ENCODE results near the gene CYTL1. TPM values are rescaled to one million over a fixed set of nuclear protein-coding genes. Genes with fewer than 3 reads are reported as not detected.

The CYTL1 gene
- total and polyA plus RNA-seq, 11 donors, result 0.78 to 2.5 (median 0.93) TPM; not detected in 8

DNA sequence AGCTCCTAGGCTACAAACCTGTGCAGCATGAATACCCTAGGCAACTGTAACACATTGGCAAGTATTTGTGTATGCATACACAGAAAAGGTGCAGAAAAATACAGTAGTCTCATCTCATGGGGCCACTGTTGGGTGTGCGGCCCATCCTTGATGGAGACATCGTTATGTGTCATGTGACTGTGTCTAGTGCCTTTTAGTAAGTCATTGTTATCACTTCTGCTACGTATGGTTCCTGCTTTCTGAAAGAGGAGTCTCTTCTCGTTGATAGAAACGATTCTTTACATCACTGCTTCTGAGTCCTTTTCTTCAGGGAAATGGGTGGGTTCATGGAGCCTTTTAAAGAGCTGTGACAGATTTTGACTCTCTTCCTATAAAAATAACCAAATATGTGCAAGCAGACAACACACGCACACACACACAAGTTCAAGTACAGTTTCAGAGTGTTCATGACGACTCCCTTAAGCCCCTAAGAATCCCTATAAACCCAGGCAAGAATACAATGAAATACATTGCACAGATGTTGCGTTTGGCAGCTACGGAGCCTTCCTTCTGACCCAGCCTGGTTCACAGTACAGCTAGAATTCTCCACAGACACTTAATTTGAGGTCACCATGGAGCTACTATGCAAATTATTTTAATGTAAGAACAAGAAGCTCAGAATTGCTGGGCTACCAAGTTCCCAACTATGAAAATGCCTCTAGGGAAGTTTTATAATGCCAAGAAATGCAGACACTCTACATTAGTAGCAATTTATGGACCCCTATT lies 21.8 kb upstream of the CYTL1 start:
- intact Hi-C loops (cut with DNase I), result no loop called here
- WGBS, 4 donors, result 66 to 78% (median 73%) methylated on average over 9 of the region's 9 CpGs
- peaks cover 0 to 5% (median 0%) of the 10 kb centered on the region in 12 donors for H3K9me3 ChIP-seq
- H3K4me3 ChIP-seq, result no peak overlapping the region
- peaks cover 0 to 15% (median 0%) of the 10 kb centered on the region in 9 donors for H3K27me3 ChIP-seq
- ATAC-seq (no peak), DNase-seq (no peak)
- H3K27ac ChIP-seq, result no peak overlapping the region
- H3K36me3 ChIP-seq, result no peaks in the 10 kb centered on the region
- H3K4me1 ChIP-seq, result peaks cover 0 to 48% (median 0%) of the 10 kb centered on the region in 12 donors
- TF ChIP-seq, protein P1, sequence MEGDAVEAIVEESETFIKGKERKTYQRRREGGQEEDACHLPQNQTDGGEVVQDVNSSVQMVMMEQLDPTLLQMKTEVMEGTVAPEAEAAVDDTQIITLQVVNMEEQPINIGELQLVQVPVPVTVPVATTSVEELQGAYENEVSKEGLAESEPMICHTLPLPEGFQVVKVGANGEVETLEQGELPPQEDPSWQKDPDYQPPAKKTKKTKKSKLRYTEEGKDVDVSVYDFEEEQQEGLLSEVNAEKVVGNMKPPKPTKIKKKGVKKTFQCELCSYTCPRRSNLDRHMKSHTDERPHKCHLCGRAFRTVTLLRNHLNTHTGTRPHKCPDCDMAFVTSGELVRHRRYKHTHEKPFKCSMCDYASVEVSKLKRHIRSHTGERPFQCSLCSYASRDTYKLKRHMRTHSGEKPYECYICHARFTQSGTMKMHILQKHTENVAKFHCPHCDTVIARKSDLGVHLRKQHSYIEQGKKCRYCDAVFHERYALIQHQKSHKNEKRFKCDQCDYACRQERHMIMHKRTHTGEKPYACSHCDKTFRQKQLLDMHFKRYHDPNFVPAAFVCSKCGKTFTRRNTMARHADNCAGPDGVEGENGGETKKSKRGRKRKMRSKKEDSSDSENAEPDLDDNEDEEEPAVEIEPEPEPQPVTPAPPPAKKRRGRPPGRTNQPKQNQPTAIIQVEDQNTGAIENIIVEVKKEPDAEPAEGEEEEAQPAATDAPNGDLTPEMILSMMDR (IDR thresholded peaks at IDR 0.05), result no peak
- no peak for TF ChIP-seq POLR2A (IDR thresholded peaks at IDR 0.05)

DNA sequence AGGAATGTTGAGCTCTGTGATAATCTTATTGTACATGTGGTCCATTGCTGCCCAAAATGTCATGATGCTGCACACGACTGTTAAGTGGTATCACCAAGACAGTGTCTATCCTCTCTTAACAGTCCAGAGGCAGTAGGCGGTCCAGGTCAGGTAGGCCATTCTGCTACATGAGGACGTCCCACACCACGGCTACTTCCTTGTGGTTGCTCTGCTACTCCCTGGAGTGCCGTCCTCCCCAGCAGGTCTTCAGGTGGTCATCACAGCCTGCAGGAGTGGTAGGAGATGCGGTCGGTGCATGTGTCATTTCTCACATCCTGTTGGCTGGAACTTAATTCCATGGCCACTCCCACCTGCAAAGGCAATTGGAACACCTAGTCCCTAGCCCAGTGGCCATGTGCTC lies 20.5 kb upstream of the CYTL1 start:
- H3K27ac ChIP-seq, result no peak overlapping the region
- no peak overlapping the region for H3K4me3 ChIP-seq
- intact Hi-C loops (cut with DNase I), result no loop called here
- H3K9me3 ChIP-seq, result no peaks in the 10 kb centered on the region
- peaks cover 0 to 15% (median 0%) of the 10 kb centered on the region in 9 donors for H3K27me3 ChIP-seq
- WGBS, 4 donors, result 83 to 88% (median 87%) methylated on average over 7 of the region's 7 CpGs
- TF ChIP-seq, protein P1 (IDR thresholded peaks at IDR 0.05), result no peak
- no peak for TF ChIP-seq POLR2A (IDR thresholded peaks at IDR 0.05)
- H3K4me1 ChIP-seq, result peaks cover 0 to 39% (median 0%) of the 10 kb centered on the region in 12 donors
- no peak for ATAC-seq
- no peaks in the 10 kb centered on the region for H3K36me3 ChIP-seq
- no peak for DNase-seq

DNA sequence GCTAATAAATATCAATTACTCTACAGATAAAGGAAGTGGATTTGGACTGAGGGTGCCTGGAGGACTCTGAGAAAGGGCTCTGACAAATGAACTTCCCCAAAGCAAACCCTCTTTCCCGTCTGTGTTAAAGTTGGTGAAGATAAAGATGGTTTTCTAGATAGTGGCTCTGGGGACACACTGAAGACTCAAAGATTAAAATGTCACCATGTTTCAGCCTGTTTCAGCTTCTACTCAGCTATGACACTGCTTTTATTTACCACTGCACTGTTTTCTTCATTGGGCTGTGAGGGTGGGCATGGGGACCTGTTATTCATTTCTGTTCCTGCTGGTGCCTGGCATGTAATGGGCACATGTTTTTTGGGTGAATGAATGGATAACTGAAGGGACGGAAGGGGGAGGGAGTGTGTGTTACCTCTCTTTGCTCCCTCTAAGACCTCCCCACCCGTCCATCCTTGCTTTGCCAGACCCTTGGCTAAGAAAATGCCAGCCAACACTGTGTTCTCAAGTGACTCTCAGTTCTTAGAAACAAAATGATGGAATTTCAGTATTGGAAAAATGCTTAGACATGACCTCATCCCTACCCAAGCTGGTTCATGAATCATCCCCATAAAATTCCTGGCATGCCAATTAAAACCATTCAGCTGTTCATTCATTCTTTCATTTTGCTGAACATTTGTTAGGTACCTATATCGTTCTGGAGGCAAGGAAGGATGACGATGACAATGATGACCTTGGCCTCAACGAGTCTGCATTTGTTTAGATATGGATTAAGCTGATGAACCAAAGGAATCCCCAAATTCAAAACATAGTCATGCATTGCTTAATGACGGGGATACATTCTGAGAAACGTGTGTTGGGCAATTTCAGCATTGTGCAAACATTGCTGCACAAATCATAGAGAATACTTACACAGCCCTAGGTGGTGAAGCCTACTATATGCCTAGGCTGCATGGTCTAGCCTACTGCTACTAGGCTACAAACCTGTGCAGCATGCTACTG lies 18.6 kb upstream of the CYTL1 start:
- 62 to 68% (median 67%) methylated on average over 8 of the region's 8 CpGs for WGBS, 4 donors
- no peaks in the 10 kb centered on the region for H3K36me3 ChIP-seq
- peaks cover 0 to 10% (median 0%) of the 10 kb centered on the region in 9 donors for H3K27me3 ChIP-seq
- ATAC-seq (peak in 2 of 4 donors; percentile 65 to 76), DNase-seq (no peak)
- peaks cover 0 to 40% (median 8%) of the 10 kb centered on the region in 12 donors for H3K4me1 ChIP-seq
- H3K4me3 ChIP-seq, result no peak overlapping the region
- peak overlapping the region in 1 of 12 donors; percentile 32 for H3K27ac ChIP-seq
- H3K9me3 ChIP-seq, result no peaks in the 10 kb centered on the region
- intact Hi-C loops (cut with DNase I), result no loop called here
- TF ChIP-seq, protein P1 (IDR thresholded peaks at IDR 0.05), result no peak
- no peak for TF ChIP-seq POLR2A (IDR thresholded peaks at IDR 0.05)

DNA sequence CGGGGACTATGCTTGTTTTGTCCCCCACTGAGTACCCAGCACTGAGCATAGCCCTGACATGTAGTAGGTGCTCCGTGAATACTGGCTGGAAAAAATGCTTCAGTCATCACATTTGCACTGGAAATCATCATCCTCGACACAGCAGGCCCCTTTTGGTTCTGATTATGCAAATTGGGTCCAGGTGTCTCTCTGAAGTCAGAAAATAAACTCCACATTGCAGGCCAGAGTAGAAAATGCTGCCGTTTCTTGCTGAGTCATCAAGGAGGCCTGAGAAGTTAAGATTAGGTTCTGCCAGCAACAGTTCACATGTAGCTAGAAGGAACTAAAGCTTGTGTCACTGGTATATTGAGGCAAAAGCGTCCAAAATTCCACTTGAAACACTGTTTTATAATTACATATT lies 17.0 kb upstream of the CYTL1 start:
- WGBS, 4 donors, result 35 to 49% (median 46%) methylated on average over 5 of the region's 5 CpGs
- peaks cover 0 to 42% (median 10%) of the 10 kb centered on the region in 12 donors for H3K4me1 ChIP-seq
- peaks cover 0 to 8% (median 0%) of the 10 kb centered on the region in 9 donors for H3K27me3 ChIP-seq
- no peak overlapping the region for H3K4me3 ChIP-seq
- H3K36me3 ChIP-seq, result no peaks in the 10 kb centered on the region
- DNase-seq (no peak), ATAC-seq (no peak)
- TF ChIP-seq POLR2A (IDR thresholded peaks at IDR 0.05), result no peak
- TF ChIP-seq, protein P1 (IDR thresholded peaks at IDR 0.05), result no peak
- no peak overlapping the region for H3K27ac ChIP-seq
- intact Hi-C loops (cut with DNase I), result no loop called here
- H3K9me3 ChIP-seq, result no peaks in the 10 kb centered on the region

All from heart left ventricle (tissue), 16 donors.